B cell (primary cell): ENCODE results near the gene POP5.

Experiments used
- CTCF ChIP-seq: fragments of 200-600 bp; IDR thresholded peaks from one replicate; pipeline ENCODE4 v1.8.0; 2022; ENCODE audit warnings: antibody characterized with exemption, mild to moderate bottlenecking
- EZH2 ChIP-seq: IDR thresholded peaks from 2 replicates; pipeline ENCODE4 v1.6.1; 2012; ENCODE audit warnings: borderline replicate concordance, low read depth, mild to moderate bottlenecking, moderate library complexity, low read length; ENCODE audit not compliant: insufficient read depth, poor library complexity, severe bottlenecking

- TF ChIP-seq EZH2 (no peak), CTCF (no peak)
These were observed 39.4 kb upstream of the POP5 start for GRCh38 chr12:120620624-120621023.
